ENCODE measurements around the gene ALDH18A1. TPM values are rescaled to one million over a fixed set of nuclear protein-coding genes. Genes with fewer than 3 reads are reported as not detected.

ALDH18A1 gene
- total and polyA plus RNA-seq, 9 donors, result 13.7 to 65.8 (median 38.7) TPM

DNA sequence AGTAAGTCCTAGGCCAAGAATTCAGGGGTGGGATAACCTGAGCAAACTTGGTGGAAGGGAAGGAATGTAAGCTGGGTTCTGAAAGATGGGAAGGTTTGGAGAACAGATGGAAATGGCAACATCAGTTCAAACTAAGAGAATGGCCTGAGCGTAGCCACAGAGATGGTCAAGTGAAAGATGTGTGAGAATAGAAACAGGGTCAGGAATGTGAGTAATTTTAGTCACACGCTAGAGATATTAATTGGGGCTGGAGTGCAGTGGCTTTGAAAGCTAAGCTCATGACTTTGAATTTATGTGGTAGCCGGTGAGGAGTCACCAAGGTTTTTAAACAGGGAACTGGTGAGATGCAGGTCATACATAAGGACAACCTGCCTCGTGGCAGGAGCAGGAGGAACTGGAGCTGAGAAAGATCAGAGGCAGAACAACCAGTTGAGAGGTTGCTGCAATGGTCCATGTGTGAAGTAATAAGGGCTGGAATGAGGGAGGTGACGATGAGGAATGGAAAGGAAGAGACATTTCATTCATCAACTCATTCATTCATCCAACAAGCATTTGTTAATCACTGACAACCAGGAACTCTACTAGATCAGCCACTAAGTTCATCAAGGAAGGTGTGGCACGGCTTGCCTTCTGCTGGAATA, 82.4 kb downstream of the ALDH18A1 start:
- TF ChIP-seq POLR2A (IDR thresholded peaks at IDR 0.05) (no peak), EP300 (IDR thresholded peaks at IDR 0.05) (no peak)
- TF ChIP-seq, protein P1, sequence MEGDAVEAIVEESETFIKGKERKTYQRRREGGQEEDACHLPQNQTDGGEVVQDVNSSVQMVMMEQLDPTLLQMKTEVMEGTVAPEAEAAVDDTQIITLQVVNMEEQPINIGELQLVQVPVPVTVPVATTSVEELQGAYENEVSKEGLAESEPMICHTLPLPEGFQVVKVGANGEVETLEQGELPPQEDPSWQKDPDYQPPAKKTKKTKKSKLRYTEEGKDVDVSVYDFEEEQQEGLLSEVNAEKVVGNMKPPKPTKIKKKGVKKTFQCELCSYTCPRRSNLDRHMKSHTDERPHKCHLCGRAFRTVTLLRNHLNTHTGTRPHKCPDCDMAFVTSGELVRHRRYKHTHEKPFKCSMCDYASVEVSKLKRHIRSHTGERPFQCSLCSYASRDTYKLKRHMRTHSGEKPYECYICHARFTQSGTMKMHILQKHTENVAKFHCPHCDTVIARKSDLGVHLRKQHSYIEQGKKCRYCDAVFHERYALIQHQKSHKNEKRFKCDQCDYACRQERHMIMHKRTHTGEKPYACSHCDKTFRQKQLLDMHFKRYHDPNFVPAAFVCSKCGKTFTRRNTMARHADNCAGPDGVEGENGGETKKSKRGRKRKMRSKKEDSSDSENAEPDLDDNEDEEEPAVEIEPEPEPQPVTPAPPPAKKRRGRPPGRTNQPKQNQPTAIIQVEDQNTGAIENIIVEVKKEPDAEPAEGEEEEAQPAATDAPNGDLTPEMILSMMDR (IDR thresholded peaks at IDR 0.05), result no peak
- no peak overlapping the region for H3K4me3 ChIP-seq
- WGBS, 3 donors, result 86 to 92% (median 91%) methylated on average over 6 of the region's 6 CpGs
- intact Hi-C loops (cut with DNase I), result no loop called here
- no peaks in the 10 kb centered on the region for H3K9me3 ChIP-seq
- no peak overlapping the region for H3K27ac ChIP-seq
- no peaks in the 10 kb centered on the region for H3K4me1 ChIP-seq (ENCODE audit: insufficient read depth)
- no peak for DNase-seq
- no peaks in the 10 kb centered on the region for H3K36me3 ChIP-seq
- no peaks in the 10 kb centered on the region for H3K27me3 ChIP-seq

DNA sequence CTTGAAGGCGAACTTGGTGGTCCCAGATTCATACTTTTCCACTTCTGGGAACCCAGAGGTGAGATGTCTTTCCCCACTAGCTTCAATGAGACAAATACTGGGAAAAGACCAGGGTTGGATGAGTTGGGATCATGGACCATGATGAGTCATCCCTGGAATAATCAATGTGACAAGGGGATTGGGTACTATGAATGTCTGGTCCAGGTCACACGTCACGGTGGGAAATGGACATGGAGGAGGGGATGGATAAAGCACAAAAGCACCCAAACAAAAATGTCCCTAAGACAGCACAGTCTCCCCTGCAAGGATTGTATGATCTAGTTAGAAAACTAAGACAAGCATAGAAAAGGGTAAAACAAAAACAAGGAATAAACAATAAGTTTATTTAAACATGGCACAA, 83.0 kb downstream of the ALDH18A1 start:
- 87 to 94% (median 92%) methylated on average over 3 of the region's 3 CpGs for WGBS, 3 donors
- no peak overlapping the region for H3K4me3 ChIP-seq
- no peaks in the 10 kb centered on the region for H3K27me3 ChIP-seq
- TF ChIP-seq, protein P1 (IDR thresholded peaks at IDR 0.05), result no peak
- DNase-seq, result no peak
- no peaks in the 10 kb centered on the region for H3K4me1 ChIP-seq (ENCODE audit: insufficient read depth)
- no peaks in the 10 kb centered on the region for H3K36me3 ChIP-seq
- H3K9me3 ChIP-seq, result no peaks in the 10 kb centered on the region
- no peak overlapping the region for H3K27ac ChIP-seq
- intact Hi-C loops (cut with DNase I), result no loop called here

DNA sequence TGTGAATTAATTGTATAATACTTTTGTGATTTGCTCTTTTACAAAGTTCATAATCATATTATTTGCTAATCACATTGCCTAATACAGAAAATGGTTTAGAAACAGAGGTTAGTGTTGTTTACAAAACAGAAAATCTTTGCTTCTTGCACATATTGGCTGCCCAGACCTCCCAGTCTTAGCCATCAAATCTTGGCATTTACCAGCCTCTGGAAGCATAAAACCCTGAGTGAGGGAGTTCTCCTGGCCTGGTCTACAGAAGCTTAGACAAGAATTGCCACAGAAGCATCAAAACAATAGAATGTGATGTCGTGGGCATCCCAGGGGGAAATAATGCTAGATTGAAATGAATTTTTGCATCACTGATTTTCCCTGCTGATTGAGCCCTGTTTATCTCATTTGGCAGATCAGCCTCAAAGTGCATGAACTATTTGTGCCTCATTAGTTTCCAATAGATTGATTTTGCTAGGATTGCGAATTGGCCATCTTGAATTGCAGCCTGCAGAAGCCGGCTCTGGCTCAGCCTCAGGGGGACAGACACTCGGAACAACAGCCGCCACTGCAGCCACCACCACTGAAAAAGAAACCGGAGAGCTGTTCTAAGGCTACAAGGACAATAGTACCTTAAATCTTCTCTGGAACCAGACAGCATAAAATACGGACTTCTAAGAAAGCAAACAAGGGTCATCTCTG, 84.2 kb downstream of the ALDH18A1 start:
- TF ChIP-seq POLR2A (IDR thresholded peaks at IDR 0.05) (no peak), EP300 (IDR thresholded peaks at IDR 0.05) (no peak)
- TF ChIP-seq, protein P1 (IDR thresholded peaks at IDR 0.05), result no peak
- 17 to 28% (median 24%) methylated on average over 7 of the region's 7 CpGs for WGBS, 3 donors

DNA sequence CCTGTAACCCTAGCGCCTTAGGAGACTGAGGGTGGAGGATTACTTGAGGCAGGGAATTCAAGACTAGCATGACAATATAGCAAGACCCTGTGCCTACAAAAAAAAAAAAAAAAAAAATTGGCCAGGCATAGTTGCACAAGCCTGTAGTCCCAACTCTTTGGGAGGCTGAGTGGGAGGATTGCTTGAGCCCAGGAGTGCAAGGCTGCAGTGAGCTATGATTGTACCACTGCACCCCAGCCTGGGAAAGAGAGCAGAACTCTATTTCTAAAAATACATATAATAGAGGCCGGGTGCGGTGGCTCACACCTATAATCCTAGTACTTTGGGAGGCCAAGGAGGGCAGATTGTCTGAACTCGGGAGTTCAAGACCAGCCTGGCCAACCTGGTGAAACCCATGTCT, 85.1 kb downstream of the ALDH18A1 start:
- Histone ChIP-seq H3K4me1 (ENCODE audit: insufficient read depth) (no peaks in the 10 kb centered on the region), H3K36me3 (no peaks in the 10 kb centered on the region), H3K9me3 (no peaks in the 10 kb centered on the region), H3K27ac (no peak overlapping the region), H3K27me3 (no peaks in the 10 kb centered on the region), H3K4me3 (no peak overlapping the region)
- TF ChIP-seq, protein P1 (IDR thresholded peaks at IDR 0.05), result no peak
- TF ChIP-seq EP300 (IDR thresholded peaks at IDR 0.05) (no peak), POLR2A (IDR thresholded peaks at IDR 0.05) (no peak)
- intact Hi-C loops (cut with DNase I), result no loop called here
- 79 to 85% (median 82%) methylated on average over 4 of the region's 4 CpGs for WGBS, 3 donors
- no peak for DNase-seq

More for the DNA sequence above, 84.2 kb downstream of the ALDH18A1 start:
- Histone ChIP-seq H3K27ac (no peak overlapping the region), H3K9me3 (no peaks in the 10 kb centered on the region), H3K36me3 (no peaks in the 10 kb centered on the region), H3K27me3 (no peaks in the 10 kb centered on the region), H3K4me3 (no peak overlapping the region), H3K4me1 (ENCODE audit: insufficient read depth) (no peaks in the 10 kb centered on the region)
- intact Hi-C loops (cut with DNase I), result no loop called here
- no peak for DNase-seq

All from ovary (tissue), 9 donors.